ENCODE results near the gene DAGLB. TPM values are rescaled to one million over a fixed set of nuclear protein-coding genes. Genes with fewer than 3 reads are reported as not detected.
"Not testable (repeated sequence)": the region's sequence is repeated elsewhere in the genome, so short reads cannot be mapped to it uniquely, and the experiment has no call there.

The DAGLB gene, protein sequence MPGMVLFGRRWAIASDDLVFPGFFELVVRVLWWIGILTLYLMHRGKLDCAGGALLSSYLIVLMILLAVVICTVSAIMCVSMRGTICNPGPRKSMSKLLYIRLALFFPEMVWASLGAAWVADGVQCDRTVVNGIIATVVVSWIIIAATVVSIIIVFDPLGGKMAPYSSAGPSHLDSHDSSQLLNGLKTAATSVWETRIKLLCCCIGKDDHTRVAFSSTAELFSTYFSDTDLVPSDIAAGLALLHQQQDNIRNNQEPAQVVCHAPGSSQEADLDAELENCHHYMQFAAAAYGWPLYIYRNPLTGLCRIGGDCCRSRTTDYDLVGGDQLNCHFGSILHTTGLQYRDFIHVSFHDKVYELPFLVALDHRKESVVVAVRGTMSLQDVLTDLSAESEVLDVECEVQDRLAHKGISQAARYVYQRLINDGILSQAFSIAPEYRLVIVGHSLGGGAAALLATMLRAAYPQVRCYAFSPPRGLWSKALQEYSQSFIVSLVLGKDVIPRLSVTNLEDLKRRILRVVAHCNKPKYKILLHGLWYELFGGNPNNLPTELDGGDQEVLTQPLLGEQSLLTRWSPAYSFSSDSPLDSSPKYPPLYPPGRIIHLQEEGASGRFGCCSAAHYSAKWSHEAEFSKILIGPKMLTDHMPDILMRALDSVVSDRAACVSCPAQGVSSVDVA
- 24.2 and 27.1 TPM in 2 replicates for total RNA-seq (2014; rRNA removed; shearing (Covaris generic))

DNA sequence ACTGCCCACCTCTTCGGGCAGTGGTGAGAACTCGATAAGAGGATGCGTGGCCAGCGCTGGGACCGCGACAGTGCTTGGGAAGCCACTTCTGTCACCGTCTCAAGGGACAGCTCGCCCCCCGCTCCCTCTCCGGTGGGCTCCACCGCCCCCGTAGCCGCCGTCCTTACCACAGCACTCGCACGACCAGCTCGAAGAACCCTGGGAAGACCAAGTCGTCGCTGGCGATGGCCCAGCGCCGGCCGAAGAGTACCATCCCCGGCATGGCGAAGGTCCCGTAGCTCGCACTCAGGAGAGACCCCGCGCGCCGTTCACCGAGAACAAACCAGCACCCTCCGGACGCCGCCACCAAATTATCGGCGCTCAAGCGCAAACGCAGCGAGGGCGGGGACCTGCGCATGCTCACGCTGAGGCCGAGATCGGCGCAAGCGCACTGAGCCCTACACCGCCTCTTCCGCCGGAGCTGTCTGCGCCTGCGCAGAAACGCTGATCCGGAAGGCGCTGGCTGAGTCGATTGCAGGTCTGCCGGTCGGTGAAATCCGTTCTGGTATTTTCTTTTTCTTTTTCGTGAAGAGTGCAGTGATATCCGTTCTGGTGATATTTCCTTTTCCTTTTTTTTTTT, at the start of gene DAGLB:
Gene DAGLB (minus strand): TSS at position 374 of the 619 bp plus-strand sequence. CDS start 112 bp downstream, at position 262.
- peak; percentile 98 for DNase-seq (ENCODE audit: low spot score)

DNA sequence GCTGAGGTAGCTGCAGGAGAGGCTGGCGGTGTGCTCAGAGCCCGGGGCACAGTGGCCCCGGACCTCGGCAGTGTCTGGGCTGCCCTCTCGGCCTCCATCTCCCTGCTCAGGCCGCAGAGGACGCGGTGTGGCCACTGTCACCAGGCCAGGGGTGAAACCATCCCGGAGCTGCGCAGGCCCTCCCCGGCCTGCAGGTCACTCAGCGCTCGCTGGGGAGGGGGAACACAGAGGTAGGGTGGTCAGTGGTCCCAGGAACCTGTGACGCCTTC, 49.8 kb upstream of the DAGLB start:
- DNase-seq (ENCODE audit: low spot score), result no peak

DNA sequence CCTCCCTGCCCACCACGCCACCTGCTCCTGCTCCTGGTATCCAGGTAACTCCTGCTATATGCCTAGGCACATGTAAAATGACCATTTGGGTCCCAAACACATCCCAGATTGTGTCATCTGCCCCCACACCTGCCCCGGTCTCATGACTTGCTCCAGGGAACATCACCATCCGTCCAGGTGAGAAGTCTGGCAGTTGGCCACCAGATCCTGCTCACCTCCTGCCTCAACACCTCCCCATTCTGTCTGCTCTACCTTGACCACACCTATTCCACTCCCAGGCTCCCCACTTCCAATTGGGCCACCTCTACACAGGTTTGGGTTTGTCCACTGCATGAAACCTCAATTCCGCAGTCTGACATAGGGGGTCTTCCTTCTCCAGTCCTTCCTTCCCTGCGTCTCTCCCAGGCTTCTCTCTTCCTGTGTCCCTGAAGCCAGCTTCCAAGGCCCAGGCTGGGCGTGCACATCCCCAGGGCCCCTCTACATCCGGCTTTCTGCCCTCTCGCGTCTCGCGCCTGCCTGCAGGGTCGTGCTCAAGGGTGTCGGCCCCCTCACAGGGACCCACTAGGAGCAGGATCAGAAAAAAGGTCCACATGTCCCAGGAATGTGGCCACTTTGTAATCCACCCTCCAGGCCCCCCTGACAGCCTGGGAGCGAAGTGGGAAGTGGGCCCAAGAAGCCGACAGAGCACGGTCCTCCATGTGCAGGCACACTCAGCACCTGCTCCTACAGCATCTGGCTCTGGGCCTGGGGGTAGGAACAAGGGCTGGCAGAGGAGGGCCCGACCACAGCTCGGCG, 49.3 kb upstream of the DAGLB start:
- no peak for DNase-seq (ENCODE audit: low spot score)

DNA sequence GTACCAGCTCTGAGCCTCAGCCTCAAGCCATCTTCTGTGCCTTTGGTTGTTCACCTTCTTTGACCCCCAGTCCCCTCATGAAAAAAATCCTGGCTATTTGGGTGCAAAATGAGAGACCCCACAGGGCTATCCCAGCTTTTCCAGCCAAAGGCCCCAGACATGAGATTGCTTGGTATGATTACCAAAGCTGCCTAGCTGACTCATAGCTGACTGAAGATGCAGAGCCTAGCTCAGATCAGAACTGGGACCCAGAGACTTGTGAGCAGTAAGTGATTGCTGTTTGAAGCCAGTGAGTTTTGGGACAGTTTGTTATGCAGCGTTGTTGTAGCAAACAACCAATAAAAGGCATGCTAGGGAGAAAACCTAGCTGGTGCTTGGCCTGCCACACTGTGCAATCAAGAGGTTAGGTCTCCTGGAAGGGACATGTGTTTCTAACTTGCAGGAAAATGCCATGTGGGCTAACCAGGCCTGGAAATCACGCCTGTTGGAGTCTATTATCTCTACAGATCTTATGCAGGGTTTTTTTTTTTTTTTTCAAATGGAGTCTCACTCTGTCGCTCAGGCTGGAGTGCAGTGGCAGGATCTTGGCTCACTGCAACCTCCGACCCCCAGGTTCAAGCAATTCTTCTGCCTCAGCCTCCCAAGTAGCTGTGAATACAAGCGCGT, 48.0 kb upstream of the DAGLB start:
- DNase-seq (ENCODE audit: low spot score), result no peak

DNA sequence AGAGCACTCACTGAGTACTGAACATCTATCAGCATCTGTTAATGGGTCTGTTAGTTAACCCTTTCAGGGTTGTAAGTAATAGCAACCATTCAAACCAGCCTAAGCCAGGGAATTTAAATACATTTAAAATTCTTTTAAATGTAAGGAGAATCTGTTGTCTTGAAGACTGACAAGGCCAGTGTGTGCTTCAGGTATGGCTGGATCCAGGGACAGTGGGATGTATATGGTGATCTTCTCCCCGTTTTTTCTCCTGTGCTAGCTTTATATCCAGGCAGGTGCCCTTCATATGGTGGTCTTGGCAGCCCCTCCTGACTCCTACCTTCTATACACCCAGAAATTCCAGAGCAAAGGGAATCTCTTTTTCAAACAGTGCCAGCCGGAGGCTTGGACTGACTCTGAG, 46.6 kb upstream of the DAGLB start:
- no peak for DNase-seq (ENCODE audit: low spot score)

DNA sequence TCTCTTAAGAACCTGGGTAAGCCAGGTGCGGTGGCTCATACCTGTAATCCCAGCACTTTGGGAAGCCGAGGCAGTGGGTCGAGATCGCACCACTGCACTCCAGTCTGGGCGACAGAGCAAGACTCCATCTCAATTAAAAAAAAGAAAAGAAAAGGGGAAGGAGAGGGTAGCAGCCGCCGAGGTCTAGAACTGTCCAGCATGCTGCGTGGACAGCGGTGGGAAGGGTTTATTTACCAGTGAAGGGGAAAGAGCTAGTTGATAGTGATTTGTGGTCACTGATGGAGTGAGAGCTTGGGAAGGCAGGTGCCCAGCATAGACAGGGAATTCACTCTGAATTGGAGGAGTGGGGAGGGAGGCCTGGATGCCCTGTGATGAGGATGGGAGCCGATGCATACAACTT, 43.4 kb upstream of the DAGLB start:
- DNase-seq (ENCODE audit: low spot score), result no peak

DNA sequence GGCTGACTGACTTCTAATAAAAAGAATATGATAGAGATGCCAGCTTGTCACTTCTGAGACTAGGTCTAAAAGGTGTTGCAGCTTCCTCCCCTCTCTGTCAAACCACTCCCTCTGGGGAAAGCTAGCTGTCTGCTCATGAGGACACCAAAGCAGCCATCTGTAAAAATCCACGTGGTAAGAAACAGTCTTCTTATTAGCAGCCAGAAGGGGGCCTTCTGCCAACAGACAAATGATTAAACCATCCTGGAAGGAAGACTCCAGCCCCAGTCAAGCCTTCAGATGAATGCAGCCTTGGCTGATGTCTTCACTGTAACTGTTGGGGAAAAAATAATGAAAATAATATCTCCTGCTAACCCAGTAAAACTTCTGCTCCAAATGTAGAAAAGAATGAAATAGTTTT, 41.9 kb upstream of the DAGLB start:
- peak; percentile 68 for DNase-seq (ENCODE audit: low spot score)

DNA sequence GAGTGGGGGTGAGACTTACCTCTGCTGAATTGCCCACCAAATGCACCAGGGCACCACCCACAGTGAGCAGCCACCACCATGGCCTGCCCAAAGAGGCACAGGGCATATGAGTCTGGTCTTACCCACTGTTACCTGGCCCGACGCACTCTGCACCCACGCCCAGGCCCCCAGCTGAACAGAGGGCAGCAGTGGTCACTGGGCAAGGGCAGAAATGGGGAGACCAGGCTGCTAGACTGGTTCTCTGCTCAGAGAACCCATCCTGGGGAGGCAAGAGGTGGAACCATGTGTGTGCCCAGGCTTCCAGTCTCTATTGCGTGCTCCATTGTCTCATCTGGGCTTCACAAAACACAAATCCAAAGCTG, 39.4 kb upstream of the DAGLB start:
- DNase-seq (ENCODE audit: low spot score), result no peak

DNA sequence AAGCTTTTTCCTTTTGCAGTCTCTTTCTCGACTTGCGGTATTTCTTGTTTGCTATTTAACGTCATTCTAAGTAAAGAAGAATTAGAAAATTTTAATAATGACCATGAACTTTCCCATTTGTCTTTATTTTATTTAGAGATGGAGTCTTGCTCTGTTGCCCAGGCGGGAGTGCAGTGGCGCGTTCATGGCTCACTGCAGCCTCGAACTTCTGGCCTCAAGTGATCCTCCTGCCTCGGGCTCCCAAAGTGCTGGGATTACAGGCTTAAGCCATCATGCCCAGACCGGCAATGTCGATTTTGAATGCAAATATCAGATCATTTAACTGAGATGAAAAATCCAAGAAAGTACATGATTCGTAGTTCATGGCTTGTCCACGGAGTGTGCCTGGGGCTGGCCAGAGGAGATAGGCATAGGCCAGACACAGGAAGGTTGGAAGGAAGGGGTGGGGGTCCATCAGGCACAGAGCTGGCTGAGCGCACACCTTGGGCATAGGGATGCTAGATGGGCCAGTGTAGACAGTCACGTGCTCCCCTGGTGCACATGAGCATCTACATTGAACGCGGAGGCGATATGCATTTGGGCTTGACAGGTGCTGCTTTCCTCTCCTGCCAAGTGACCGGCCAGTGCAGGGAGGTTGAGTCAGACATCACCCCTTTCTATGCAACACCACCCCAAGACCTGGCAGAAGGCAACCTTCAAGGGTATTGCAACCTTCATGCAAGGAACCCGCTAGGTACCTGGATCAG, 38.9 kb upstream of the DAGLB start:
- no peak for DNase-seq (ENCODE audit: low spot score)

DNA sequence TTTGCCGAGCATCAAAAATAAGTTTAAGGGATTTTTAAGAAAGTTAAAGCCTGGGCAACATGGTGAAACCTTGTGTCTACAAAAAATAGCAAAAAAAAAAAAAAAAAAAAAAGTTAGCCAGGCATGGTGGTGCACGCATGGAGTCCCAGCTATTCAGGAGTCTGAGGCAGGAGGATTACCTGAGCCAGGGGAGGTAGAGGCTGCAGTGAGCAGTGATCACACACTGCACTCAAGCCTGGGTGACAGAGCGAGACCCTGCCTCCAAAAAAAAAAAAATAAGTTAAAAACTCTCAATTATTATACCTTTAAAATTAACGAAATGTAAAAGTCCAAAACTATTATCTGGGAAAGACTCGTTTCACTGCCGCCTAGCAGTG, 35.0 kb upstream of the DAGLB start:
- no peak for DNase-seq (ENCODE audit: low spot score)

DNA sequence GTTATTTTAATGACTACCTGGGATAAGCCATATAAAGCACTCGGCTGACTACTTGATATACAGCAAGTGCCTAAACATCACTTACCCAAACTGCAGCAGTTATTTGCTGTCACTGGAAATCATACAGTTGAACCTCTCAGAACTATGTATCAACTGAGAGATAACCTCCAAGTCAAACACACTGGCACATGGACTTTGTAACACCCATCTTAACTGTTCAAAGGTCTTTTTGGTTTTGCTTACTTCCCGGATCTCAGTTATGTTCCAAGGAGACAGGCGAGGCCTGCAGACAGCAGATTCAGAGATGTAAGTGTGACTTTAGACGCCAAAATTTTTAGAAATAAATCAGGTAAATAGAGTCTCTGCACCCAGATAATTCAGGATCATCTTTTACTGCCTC, 34.6 kb upstream of the DAGLB start:
- no peak for DNase-seq (ENCODE audit: low spot score)

DNA sequence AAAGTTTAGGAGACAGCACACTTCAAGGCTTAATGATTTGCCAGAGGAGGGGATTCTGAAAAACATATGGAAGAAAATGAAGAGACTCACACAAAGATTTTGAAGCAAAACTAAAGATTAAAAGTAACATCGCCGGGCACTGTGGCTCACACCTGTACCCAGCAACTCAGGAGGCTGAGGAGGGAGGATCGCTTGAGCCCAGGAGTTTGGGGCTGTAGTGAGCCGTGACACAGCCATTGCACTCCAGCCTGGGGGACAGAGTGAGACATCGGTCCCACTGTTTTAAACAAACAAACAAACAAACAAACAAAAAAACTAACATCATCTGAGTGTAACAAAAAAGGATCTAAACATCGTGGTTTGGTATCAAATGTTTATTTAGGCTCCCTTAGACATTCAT, 33.7 kb upstream of the DAGLB start:
- DNase-seq (ENCODE audit: low spot score), result no peak

DNA sequence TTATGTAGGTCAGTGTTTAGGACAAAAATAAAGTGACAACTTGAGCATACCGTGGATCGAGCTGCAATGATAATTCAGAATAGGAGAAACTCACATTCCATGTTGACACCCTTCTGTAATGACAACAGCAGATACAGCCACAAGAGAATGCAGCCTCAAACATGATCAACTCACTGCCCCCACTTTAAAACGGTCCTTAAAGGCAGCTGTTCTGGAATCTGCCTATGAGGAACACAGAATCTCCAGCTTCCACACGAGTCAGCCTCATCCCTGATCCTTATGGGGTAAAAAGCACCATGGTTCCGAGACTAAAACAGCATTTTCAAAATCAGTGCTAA, 32.5 kb upstream of the DAGLB start:
- no peak for DNase-seq (ENCODE audit: low spot score)

DNA sequence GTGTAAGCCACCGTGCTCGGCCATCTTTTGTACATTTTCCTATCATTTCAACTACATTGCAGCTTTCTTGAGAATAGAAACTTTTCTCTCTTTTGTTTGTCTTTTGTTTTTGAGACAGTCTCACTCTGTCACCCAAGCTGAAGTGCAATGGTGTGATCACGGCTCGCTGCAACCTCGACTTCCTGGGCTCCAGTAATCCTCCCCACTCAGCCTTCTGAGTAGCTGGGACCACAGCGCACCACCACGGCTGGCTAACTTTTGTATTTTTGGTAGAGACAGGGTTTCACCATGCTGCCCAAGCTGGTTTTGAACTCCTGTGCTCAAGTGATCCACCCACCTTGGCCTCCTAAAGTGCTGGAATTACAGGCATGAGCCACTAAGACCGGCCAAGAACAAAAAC, 31.3 kb upstream of the DAGLB start:
- DNase-seq (ENCODE audit: low spot score), result no peak

DNA sequence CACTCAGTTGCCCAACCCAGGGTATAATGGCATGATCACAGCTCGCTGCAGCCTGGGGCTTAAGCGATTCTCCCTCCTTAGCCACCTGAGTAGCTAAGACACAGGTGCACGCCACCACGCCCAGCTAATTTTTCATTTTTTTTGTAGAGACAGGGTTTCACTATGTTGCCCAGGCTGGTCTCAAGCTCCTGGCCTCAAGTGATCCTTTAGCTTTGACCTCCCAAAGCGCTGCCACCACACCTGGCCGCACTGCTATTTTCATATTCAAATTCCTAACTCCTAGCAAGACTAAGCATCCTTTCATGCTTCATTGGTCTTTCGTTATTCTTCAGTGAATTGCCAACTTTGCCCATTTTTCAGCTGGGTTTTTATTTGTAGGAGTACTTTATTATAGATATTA, 30.4 kb upstream of the DAGLB start:
- no peak for DNase-seq (ENCODE audit: low spot score)

DNA sequence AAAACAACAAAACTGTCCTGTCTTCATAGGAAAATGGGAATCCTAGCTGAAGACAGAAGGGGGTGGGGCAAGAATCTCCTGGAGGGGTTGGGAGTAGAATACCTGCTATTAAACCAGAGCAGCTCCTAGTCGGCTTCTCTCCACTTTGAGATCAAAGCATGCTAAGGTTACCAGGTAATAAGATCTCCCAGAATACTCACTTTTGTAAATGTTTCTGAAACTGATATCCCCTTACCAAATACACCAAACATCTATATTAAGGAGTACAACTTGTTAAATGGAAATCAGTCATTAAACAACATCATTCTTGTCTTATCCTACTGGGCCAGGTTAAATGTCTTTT, 29.5 kb upstream of the DAGLB start:
- DNase-seq (ENCODE audit: low spot score), result no peak

DNA sequence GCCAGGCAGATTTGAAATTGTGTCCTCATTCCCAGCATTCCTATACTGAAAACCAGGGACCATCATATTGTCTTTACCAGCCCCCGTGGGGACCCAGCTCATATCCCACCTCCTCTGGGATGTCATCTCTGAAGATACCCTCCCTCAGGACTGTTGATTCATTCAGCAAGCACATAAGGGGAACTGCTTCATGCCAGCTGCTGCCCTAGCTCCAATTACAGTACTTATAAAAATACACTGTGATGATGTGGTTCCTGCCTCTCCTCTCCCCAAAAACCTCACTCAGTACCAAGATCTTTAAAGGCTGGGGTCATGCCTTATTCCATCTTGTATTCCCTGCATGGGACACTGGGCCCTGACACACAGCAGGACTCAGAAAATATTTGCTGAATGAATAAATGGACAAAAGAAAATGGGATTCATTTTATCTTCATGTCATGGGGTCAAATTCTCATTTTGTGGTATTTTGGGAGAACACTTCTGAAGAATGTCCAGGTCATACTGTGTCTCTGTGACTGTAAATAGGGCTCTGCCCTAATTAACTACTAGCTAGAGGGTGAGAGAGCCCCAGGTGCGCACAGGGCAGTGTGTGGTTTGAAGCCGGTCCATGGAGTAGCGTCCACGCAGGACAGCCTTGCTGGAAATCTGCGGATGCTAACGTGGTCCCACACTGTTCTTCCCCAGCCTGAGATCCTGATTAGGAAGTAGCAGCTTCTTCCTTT, 29.0 kb upstream of the DAGLB start:
- DNase-seq (ENCODE audit: low spot score), result no peak

DNA sequence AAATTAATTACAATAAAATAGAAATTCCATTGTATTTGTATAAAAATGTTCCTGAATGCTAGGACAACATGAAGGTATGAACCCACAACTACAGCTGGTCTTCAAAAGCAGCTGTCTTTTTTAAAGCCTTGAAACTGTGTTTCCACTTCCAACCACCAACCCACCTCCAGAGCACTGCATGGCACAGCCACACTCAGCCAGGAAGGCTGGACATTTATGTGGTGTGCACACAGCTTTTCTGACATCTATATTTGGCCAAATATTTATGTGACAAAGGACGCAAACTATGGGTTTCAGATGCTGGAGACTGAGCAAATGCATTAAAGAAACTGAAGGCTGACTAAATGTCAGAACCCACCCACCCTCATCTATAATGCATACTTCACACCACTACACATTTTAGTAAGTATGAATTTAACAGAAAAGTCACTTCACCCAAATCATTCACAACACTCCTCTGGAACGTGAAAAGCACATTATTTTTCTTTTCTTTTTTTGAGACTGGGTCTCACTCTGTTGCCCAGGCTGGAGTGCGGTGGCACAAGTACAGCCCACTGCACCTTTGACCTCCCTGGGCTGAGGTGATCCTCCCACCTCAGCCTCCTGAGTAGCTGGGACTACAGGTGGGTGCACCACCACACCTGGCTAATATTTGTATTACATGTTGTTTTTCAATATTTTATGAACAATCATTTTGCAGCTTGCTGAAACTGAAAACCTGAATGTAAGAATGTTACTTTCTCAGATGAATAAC, 27.9 kb upstream of the DAGLB start:
- DNase-seq (ENCODE audit: low spot score), result no peak

DNA sequence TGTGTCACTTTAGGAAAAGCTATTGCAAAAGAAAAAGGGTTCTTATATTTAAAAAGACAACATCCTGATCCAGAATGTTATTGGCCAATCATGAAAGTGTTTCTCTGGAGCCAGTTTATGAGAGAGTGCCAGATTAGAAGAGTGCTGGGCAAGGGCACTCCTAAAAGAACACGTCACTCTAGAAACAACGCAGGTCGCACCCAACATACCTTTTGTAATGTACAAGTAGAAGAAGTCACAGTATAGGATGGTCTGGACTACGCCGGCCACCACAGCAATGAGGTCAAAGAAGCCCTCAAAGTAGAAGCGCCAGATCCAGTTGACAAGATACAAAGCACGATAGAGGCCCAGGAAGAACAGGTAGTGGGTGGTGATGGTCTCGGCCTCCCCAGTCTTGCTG, 18.1 kb upstream of the DAGLB start:
- DNase-seq (ENCODE audit: low spot score), result no peak

DNA sequence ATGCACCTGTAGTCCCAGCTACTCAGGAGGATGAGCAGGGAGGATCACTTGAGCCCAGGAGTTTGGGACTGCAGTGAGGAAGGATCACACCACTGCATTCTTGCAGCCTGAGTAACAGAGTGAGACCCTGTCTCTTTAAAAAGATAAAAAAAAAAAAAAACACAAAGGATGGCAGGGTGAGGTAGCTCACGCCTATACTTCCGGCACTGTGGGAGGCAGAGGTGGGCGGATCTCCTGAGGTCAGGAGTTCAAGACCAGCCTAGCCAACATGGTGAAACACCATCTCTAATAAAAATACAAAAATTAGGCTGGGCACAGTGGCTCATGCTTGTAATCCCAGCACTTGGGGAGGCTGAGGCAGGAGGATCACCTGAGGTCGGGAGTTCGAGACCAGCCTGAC, 15.9 kb upstream of the DAGLB start:
- DNase-seq (ENCODE audit: low spot score), result not testable (repeated sequence)
